H1 (cell line): ENCODE measurements around the gene RHBDF1. TPM values are rescaled to one million over a fixed set of nuclear protein-coding genes. Genes with fewer than 3 reads are reported as not detected.

ENCODE experiments used
- ASH2L ChIP-seq: fragments of 200-600, 300-600 bp; sonication (generic); IDR thresholded peaks from one replicate; pipeline ENCODE4 v1.7.1; 2017; ENCODE audit warnings: low read length
- CHD7 ChIP-seq: fragments of 300-600 bp; sonication (generic); IDR thresholded peaks from 2 replicates; pipeline ENCODE4 v1.7.1; 2012; ENCODE audit warnings: low read length, moderate library complexity, mild to moderate bottlenecking, inconsistent platforms; ENCODE audit not compliant: insufficient replicate concordance
- KDM1A ChIP-seq: fragments of 200-600, 300-600 bp; sonication (generic); IDR thresholded peaks from 2 replicates; pipeline ENCODE4 v1.7.1; 2016; ENCODE audit warnings: mild to moderate bottlenecking, low read length, borderline replicate concordance
- NRF1 ChIP-seq: IDR thresholded peaks from 2 replicates; pipeline ENCODE4 v1.6.1; 2011; ENCODE audit warnings: mild to moderate bottlenecking, low read depth, low read length, improper control_type of control experiment
- SAP30 ChIP-seq: fragments of 300-600 bp; sonication (generic); IDR thresholded peaks from 2 replicates; pipeline ENCODE4 v1.7.1; 2012; ENCODE audit warnings: low read length, moderate library complexity, mild to moderate bottlenecking, inconsistent platforms; ENCODE audit not compliant: insufficient read depth, insufficient replicate concordance
- SIN3A ChIP-seq, 2 experiments: IDR thresholded peaks in 1 of 2; conservative IDR thresholded peaks in 1 of 2; 2 replicates each; pipeline ENCODE4 v1.6.1; 2011 to 2012; ENCODE audit warnings: low read length in 2 of 2, improper control_type of control experiment in 1 of 2, low read depth in 1 of 2, mild to moderate bottlenecking in 1 of 2
- SIRT6 ChIP-seq: IDR thresholded peaks from one replicate; pipeline ENCODE4 v1.7.1; 2012; ENCODE audit warnings: low read length, inconsistent platforms
- TCF12 ChIP-seq: IDR thresholded peaks from 2 replicates; pipeline ENCODE4 v1.6.1; 2011; ENCODE audit warnings: low read depth, mild to moderate bottlenecking, low read length
- YY1 ChIP-seq: IDR thresholded peaks from 2 replicates; pipeline ENCODE4 v1.6.1; 2011; ENCODE audit warnings: low read depth, mild to moderate bottlenecking, low read length
- polyA plus RNA-seq, 7 experiments: library from polyadenylated mRNA; depleted of rRNA in 3 of 7; stranded (reverse) in 5 of 7; unstranded in 2 of 7; fragments of >200 nt in 5 of 7; fragments of 200-250 nt in 2 of 7; gene quantifications; 1 replicate in 5 of 7; 2 replicates in 1 of 7; 4 replicates in 1 of 7; pipeline versions ENCODE4 v1.2.1 to v1.2.3, GENCODE V29; 2011 to 2013; ENCODE audit warnings: missing spikeins in 2 of 7, mixed read lengths in 2 of 7
- total RNA-seq: library from RNA; stranded (reverse); fragmentation: NEBNext Ultra II Directional; extraction: Animal tissue kit (Norgen Biotek cat#: 25700); gene quantifications from 2 replicates; pipeline ENCODE4 v1.2.1, GENCODE V29; 2021
- TF ChIP-seq, protein P1 (sequence below): IDR thresholded peaks from 2 replicates; pipeline ENCODE4 v1.6.1; 2012; ENCODE audit warnings: inconsistent platforms

Gene RHBDF1
- total and polyA plus RNA-seq, 2 of the 8 experiments (the other 6 are each of a cell fraction or from before 2014, with no cell fraction given): 37.4 to 51.6 TPM

DNA sequence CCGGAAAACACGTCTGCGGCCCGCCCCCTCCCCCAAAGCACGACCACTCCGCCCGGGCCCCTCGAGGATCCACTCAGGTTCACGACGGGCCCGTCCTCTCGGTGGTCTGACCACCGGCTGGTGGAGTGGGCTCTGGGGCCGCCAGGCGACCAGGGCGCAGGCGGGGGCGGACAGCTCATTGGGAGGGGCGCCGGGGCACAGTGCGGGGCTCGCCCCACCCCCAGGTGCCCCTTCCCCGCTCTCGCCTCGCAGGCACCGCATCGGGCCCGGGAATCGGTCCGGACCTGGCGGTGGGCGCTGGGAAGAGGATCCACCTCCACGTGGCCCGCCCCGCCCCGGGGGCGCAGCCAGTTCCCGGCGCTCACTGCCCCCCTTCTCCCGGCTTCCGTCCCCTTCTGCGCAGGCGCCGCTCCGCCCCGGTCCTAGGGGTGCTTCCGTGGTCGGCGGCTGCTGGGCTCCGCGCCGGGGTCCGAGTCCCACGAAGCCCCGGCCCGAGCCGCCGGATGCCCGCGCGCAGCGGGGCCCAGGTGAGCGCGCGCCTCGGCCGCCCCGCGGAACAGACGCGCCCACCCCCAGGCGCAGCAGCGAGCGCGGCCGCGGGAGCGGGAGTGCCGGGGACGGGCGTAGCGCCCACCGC is 5.5 kb upstream of the RHBDF1 start, which contains the start of gene MPG (continued):
- TF ChIP-seq CHD7: no peak
- no peak for TF ChIP-seq KDM1A
- TF ChIP-seq, protein P1, sequence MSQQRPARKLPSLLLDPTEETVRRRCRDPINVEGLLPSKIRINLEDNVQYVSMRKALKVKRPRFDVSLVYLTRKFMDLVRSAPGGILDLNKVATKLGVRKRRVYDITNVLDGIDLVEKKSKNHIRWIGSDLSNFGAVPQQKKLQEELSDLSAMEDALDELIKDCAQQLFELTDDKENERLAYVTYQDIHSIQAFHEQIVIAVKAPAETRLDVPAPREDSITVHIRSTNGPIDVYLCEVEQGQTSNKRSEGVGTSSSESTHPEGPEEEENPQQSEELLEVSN: peak; percentile 43; the same call in 1 of the 2 replicates
- no peak for TF ChIP-seq SIRT6
- peak; percentile 40 for TF ChIP-seq ASH2L
- TF ChIP-seq TCF12: no peak
- TF ChIP-seq SIN3A (conservative IDR thresholded peaks at IDR 0.05 in 1 of 2, IDR thresholded peaks at IDR 0.05 in 1 of 2; ENCODE audit: low read depth in 1 of 2, low read length in 2 of 2): no peak
- no peak for TF ChIP-seq YY1
- TF ChIP-seq NRF1: peak; percentile 37; the same call in 1 of the 2 replicates
- no peak for TF ChIP-seq SAP30
